Mucosa of stomach (tissue), 1 donor: ENCODE measurements around the gene MAPK8.

Experiments used
- H3K27me3 ChIP-seq: one replicate; pipeline ENCODE4 v1.7.0; 2013; ENCODE audit warnings: mild to moderate bottlenecking, low read length; ENCODE audit not compliant: control insufficient read depth, insufficient read depth
- H3K36me3 ChIP-seq: one replicate; pipeline ENCODE4 v1.7.0; 2013; ENCODE audit warnings: low read length; ENCODE audit not compliant: control insufficient read depth, insufficient read depth
- H3K4me1 ChIP-seq: one replicate; pipeline ENCODE4 v1.7.0; 2013; ENCODE audit warnings: mild to moderate bottlenecking, low read length; ENCODE audit not compliant: control insufficient read depth, insufficient read depth
- H3K4me3 ChIP-seq: one replicate; pipeline ENCODE4 v1.7.0; 2013; ENCODE audit warnings: low read length
- H3K9ac ChIP-seq: one replicate; pipeline ENCODE4 v1.7.0; 2013; ENCODE audit warnings: mild to moderate bottlenecking, low read length, moderate library complexity
- H3K9me3 ChIP-seq: one replicate; pipeline ENCODE4 v1.7.0; 2013; ENCODE audit warnings: mild to moderate bottlenecking, low read length, moderate library complexity; ENCODE audit not compliant: control insufficient read depth
- donor health status: Pancreatic carcinoma.

MAPK8 gene

DNA sequence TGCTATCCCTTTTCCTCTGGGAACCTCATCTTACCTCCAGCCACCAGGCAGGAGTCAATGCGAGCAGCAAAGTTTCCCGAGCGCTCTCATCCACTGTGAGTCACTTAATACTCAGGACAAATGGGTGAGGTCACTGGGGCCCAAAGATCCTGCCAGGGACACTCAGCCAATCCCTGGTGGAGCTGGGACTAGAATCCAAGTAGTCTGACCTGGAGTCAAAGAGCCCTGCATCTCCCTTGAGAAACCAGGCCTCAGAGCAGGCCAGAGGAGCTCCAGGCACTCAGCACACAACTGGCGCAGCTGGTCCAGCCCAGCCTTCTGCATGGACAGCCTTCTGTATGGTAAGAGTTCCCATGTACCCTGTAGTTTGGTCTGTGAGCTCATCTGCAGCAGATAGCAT is 142.3 kb downstream of the MAPK8 start:
- Histone ChIP-seq H3K9ac (no peak overlapping the region), H3K36me3 (no peaks in the 10 kb centered on the region), H3K4me1 (no peaks in the 10 kb centered on the region), H3K4me3 (no peak overlapping the region), H3K27me3 (peaks cover 3% of the 10 kb centered on the region), H3K9me3 (no peaks in the 10 kb centered on the region)

DNA sequence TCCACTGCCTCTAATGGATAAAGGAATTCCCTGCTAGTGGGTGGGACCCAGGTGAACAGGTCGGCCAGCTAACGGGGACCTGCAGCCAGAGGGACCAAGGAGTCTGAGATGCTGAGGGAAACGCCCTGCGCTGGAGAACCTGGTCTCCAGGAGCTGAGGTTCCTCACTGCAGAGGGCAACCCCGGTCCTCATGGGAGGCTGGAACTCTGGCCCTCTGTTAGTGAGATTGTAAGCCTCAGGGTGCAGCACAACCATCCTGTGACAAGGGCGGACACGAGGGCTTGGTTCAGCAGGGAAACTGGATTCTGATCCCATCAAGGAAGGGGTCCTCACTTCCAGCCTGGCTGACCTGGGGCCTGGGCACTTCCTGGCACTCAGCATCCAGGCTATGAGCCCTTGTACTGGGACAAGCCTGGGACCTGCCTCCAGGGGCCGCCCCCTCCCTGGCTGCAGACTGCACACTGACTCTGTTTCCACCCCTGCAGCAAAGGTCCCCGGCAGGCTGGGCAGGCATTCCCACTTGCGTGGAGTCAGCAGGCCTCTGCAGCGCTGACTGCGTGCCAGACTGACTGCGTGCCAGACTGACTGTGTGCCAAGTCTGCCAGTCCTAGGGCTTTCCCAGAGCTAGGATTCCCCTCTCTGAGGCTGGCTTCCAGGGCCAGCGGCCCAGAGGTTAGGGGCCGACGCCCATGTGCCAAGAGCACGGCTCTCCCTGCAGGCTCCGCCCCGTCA is 143.2 kb downstream of the MAPK8 start:
- Histone ChIP-seq H3K36me3 (no peaks in the 10 kb centered on the region), H3K4me1 (no peaks in the 10 kb centered on the region), H3K27me3 (peaks cover under 1% of the 10 kb centered on the region), H3K9ac (no peak overlapping the region), H3K9me3 (no peaks in the 10 kb centered on the region), H3K4me3 (no peak overlapping the region)

DNA sequence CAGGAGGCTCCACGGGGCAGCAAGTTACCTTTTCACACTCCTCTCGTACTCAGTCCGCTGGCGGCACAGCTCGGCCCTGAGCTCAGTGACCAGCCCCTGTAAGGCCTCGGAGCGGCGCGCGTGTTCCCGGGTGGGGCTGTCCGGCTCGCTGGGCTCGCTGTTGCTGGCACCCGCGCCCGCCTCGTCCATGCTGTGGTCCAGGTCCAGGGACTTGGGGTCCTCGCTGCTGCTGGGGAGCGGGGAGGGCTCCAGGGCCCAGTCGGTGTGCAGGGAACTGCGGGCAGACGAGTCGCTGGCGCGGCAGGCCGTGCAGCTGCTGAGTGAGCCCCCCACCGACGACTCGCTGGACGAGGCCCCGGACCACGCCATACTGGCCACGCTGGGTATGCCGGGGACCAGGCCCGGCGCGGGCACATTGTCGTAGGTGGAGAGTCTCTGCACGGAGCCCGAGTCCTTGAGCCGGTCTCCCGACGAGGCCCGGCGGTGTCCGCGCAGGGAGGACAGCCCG is 143.8 kb downstream of the MAPK8 start:
- Histone ChIP-seq H3K36me3 (no peaks in the 10 kb centered on the region), H3K27me3 (peaks cover 5% of the 10 kb centered on the region), H3K9ac (no peak overlapping the region), H3K9me3 (no peaks in the 10 kb centered on the region), H3K4me3 (no peak overlapping the region), H3K4me1 (no peaks in the 10 kb centered on the region)

DNA sequence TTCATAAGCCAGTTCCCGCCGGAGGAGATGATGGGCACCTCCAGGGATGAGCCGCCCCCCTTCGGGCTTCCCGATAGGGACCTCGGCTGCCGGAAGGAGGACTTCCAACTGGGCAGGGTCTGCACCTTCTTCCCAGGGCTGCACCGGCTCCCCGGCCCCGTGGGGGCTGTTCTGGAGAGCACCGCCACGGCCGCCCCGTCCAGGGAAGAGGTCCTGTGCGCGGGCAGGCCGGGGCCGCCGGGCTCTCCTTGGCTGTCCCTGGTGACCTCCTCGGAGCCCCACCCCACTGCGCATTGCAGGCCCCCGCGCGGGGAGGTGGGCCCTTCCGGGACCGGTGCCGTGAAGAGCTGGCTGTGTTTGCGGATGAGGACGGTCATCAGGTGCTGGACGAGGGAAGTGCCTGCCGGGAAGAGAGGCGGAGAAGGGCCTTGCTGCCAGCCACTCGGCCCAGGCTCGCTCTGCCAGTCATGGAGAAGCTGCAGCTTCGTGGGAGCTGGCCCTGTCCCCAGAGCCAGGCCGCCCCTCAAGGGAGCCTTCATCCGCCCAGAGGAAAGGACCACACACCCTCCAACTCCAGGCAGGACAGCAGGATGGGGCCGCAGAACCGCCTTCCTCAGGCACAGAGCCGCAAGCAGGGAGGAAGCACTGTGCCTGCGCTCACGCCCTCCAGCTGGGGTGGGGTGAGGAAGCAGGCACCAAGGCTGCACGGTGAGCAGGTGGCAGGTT is 144.4 kb downstream of the MAPK8 start:
- Histone ChIP-seq H3K27me3 (peaks cover 5% of the 10 kb centered on the region), H3K4me1 (no peaks in the 10 kb centered on the region), H3K9ac (no peak overlapping the region), H3K9me3 (no peaks in the 10 kb centered on the region), H3K4me3 (no peak overlapping the region), H3K36me3 (no peaks in the 10 kb centered on the region)

DNA sequence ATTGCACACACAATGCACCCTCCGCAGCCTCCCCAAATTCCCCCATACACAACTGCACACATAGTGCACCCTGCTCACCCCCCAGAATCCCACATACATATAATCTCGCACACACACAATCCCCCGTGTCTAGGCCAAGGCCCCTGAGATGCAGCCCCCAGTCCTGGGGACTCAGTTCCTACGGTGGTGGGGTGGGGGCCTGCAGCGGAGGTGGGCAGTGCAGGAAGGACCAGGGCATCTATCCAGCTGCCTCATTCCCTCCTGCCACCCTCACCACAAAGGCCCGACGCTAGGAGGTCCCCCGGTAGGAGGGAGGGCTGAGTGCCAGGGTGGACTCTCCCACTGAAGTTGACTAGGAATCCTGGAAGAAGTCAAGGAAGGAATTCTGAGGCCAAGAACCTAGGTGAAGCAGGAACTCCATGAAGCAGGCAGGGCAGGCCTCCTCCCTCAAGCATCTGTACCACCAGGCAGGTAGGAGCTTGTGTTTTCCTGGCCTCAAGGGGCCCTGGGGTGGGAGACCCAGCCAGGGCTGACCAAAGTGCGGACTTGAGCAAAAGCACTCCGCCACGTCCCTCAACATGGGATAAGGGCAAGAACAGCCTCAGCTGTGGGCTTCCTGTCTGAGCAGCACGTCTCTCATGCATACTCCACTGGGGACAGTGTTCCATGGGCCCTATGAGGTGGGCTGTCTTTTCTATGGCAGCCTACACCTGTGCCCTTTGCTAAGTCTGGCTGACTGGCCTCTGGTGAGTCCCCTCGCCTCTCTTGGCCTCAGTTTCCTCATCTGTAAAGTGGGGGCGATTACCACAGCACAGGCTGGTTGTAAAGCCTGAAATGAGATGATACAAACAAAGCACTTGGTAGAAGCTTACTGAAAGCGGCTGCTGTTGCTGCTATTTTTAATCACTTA is 145.7 kb downstream of the MAPK8 start:
- Histone ChIP-seq H3K4me3 (no peak overlapping the region), H3K36me3 (no peaks in the 10 kb centered on the region), H3K9me3 (no peaks in the 10 kb centered on the region), H3K9ac (no peak overlapping the region), H3K27me3 (peaks cover 5% of the 10 kb centered on the region), H3K4me1 (no peaks in the 10 kb centered on the region)

DNA sequence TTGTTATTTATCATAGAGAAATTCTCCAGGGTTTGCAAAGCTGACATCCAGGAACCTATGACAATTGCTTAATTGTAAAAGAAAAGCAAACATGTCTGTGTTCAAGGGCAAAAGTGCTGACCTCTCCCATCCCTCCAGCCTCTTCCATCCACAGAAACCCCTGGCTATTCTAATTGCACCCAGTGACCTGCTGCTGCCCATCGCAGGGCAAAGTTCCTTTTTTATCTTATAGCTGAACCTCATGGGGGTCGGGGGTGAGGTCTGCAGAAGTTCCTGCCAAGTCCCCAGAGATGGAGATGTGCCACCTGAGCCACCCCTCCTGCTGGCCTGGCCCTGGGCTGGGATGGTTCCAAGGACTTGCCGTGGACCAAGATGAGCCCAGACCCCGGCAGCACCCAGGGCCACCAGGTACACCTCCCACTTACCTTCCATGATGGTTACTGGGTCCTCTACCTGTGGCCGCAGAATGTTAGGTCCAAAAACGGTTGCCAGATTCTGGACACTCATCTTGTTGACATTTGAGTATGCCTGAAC is 146.5 kb downstream of the MAPK8 start:
- Histone ChIP-seq H3K27me3 (peaks cover 5% of the 10 kb centered on the region), H3K9me3 (no peaks in the 10 kb centered on the region), H3K4me1 (no peaks in the 10 kb centered on the region), H3K4me3 (no peak overlapping the region), H3K36me3 (no peaks in the 10 kb centered on the region), H3K9ac (no peak overlapping the region)

DNA sequence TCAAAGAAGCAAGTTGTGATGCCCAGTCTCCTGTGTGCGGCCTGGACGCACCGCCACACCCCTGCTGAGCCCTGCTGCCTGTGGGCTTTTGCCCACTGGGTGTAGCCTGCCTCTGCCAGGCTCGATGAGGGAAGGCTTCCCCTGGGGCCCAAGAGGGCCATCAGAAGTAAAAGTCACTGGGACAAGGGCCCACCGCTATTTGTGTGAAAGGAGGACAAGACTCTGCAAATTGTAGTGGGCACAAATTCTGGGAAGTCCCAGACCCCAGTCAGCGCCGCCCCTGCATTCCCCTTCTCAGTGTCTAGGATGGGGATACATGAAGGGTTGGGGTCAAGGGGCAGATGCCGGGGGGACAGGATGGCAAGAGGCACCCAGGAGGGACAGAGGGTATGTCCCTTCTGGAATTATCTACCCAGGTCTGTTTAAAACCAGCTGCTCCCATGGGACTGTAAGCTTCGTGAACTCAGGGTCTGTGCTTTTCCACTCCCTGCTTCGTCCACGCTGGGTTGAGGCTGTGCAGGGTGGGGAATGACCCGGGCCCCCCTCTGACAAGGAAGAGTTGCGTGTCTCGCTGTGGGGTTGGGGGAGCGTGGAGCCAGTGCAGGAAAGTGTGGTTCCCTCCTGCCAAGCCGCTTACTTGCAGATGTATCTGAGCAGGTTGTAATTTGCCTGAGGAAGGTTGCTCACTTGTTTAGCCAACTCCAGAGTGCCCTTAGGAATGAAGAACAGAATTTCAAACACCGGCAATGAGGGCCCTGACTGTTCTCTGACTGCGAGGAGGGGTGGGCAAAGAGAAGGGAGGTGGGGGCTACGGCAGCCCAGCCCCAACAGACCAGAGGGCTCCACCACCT is 147.2 kb downstream of the MAPK8 start:
- Histone ChIP-seq H3K36me3 (no peaks in the 10 kb centered on the region), H3K27me3 (peaks cover 5% of the 10 kb centered on the region), H3K4me3 (no peak overlapping the region), H3K9ac (no peak overlapping the region), H3K9me3 (no peaks in the 10 kb centered on the region), H3K4me1 (no peaks in the 10 kb centered on the region)

DNA sequence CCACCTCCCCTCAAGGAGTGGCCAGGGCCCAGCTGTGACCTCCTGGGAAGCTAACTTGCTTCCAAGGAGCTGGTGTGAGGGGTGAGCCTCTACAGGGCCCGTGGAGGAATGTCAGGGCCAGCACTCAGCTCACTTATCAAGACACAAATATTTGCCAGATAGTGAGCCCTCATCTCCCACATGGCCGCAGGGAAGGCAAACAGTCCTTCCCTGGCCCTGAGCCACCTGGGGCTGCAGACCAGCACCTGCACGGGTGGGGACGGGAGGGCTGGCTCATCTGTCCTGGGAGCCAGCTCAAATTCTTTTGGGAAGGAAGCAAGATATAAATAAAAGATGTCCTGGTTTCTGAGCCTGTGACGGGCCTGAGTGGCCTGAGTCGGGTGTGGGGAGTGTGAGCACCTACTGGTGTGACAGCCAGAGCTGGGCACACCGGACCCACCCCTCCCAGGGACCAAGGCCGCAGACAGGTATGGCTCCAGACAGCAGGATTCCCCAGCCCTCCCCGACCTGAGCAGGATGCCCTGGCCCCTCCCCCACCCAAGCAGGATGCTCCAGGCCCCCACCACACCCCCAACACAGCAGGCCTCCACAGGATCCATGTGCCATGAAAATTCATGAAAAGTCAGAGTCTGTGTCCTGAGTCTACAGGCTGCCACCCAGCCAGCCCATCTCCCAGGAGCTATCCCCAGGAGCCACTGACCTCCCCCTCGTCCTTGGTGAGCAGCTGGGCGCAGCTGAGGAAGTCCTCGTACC is 148.0 kb downstream of the MAPK8 start:
- Histone ChIP-seq H3K9ac (no peak overlapping the region), H3K4me1 (no peaks in the 10 kb centered on the region), H3K36me3 (no peaks in the 10 kb centered on the region), H3K27me3 (peaks cover 5% of the 10 kb centered on the region), H3K9me3 (no peaks in the 10 kb centered on the region), H3K4me3 (no peak overlapping the region)

DNA sequence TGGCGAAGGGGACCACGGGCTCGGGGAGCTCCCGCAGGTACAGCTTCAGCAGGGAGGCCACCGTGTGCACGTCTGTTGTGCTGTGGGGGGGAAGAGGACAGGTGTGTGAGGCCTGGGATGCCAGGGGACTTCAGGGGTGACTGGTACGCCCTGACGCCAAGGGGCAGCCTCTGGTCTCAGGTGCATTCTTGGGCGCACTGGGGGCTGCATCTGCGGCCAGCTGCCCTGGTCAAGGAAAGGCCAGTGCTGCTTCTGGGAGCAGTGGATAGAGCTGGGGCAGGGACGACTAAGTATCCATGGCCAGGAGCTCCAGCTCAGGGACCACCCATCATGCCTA is 148.5 kb downstream of the MAPK8 start:
- Histone ChIP-seq H3K36me3 (no peaks in the 10 kb centered on the region), H3K4me1 (no peaks in the 10 kb centered on the region), H3K9ac (no peak overlapping the region), H3K9me3 (no peaks in the 10 kb centered on the region), H3K4me3 (no peak overlapping the region), H3K27me3 (peaks cover 5% of the 10 kb centered on the region)

DNA sequence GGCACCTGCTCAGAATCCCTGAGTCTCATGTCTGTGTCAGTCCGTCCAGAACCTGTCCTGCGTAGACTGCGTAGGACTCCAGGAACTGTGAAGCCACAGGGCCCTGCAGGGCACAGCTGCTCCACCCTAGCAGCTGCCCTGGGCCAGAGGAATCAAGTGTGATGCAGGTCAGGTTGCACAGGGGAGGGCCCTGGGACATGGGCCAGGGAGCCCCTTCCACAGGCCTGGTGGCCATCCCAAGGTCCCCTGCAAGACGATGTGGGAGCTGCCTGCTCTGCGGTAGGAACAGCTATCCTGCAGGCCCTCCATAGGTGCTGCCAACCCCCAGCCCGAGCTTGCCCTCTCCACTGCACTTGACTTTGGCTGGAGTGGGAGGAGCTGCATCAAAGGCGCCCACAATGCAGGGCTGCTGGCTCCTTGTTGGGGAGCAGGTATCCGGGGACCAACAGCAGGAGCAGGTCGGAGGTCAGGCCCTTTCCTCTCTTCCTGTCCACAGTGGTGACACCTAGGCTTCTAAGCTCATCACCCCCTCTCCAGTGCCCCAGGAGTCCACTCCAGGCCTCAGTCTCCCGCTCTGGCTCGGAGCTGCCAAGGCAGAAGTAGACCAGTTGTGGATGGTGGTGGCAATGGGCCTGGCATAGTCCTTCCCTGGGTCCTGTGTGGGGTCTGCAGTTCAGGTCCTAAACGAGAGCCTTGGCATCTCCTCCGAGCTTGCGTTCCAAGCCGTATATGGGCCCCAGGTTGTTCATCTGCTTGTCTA is 149.1 kb downstream of the MAPK8 start:
- Histone ChIP-seq H3K4me3 (no peak overlapping the region), H3K4me1 (no peaks in the 10 kb centered on the region), H3K27me3 (peaks cover 5% of the 10 kb centered on the region), H3K36me3 (no peaks in the 10 kb centered on the region), H3K9me3 (no peaks in the 10 kb centered on the region), H3K9ac (no peak overlapping the region)
